K562 (cell line): Measurements from ENCODE around the gene GGT5. TPM values are rescaled to one million over a fixed set of nuclear protein-coding genes. Genes with fewer than 3 reads are reported as not detected.

Experiments
- ATAC-seq: fragments of 200-7000 bp; cut with Tn5 transposase; 3 replicates; pipeline ENCODE4 v1.9.1; 2020; ENCODE audit warnings: moderate library complexity
- BruUV-seq: library from RNA; stranded (reverse); fragments of 400-500 nt; replicated peaks from 2 replicates; lab custom pipeline; 2021; lab: Mats Ljungman, UMichigan
- CTCF ChIA-PET: fragments of 300-600 bp; formaldehyde crosslinking; extraction: SDS; loops from one replicate; lab custom pipeline; 2021; ENCODE audit warnings: low intra/inter-chr PET ratio; lab: Yijun Ruan, JAX
- POLR2A ChIA-PET: fragments of 300-600, 350-650 bp; sonication (Branson Sonifier 250); formaldehyde crosslinking; extraction: SDS; loops from one replicate; lab custom pipeline; 2021; ENCODE audit warnings: antibody characterized with exemption, inconsistent platforms; lab: Yijun Ruan, JAX
- DNase-seq, 4 experiments: peaks; one replicate each; pipeline versions ENCODE4 v3.0.0 to v3.0.0-alpha.2; 2011 to 2018; ENCODE audit warnings: low spot score in 3 of 4, mixed read lengths in 3 of 4; ENCODE audit errors: extremely low read depth in 1 of 4
- FAIRE-seq: peaks from 2 replicates; lab custom pipeline; 2011; peaks lifted over from hg19 to GRCh38; lab: Jason Lieb, UNC
- H2AFZ ChIP-seq: 2 replicates; pipeline ENCODE4 v1.6.0; 2011; ENCODE audit warnings: low read depth, low read length, control low read depth, inconsistent platforms
- H3K27ac ChIP-seq: fragments of 200-600 bp; 3 replicates; pipeline ENCODE4 v1.8.0; 2011; ENCODE audit warnings: low read depth, mild to moderate bottlenecking, control low read depth, inconsistent platforms, low read length, moderate library complexity, mixed read lengths; ENCODE audit errors: extremely low read depth
- H3K27me3 ChIP-seq, 2 experiments: fragments of 300-600 bp in 1 of 2; 2 replicates in 1 of 2; 3 replicates in 1 of 2; pipeline versions ENCODE4 v1.6.0 to v1.8.0; 2011; ENCODE audit warnings: inconsistent platforms in 2 of 2, low read length in 2 of 2, mild to moderate bottlenecking in 1 of 2, mixed read lengths in 1 of 2, moderate library complexity in 1 of 2; ENCODE audit not compliant: control insufficient read depth in 2 of 2, insufficient read depth in 2 of 2
- H3K36me3 ChIP-seq: fragments of 300-600 bp; 3 replicates; pipeline ENCODE4 v1.8.0; 2011; ENCODE audit warnings: mild to moderate bottlenecking, low read length, inconsistent platforms; ENCODE audit not compliant: control insufficient read depth, insufficient read depth
- H3K4me1 ChIP-seq, 2 experiments: fragments of 200-600 bp in 1 of 2; replicated peaks in 1 of 2; 2 replicates in 1 of 2; 3 replicates in 1 of 2; pipeline versions ENCODE4 v1.5.1 to v1.8.0; 2011; ENCODE audit warnings: inconsistent platforms in 2 of 2, low read length in 2 of 2, mild to moderate bottlenecking in 1 of 2, mixed read lengths in 1 of 2, moderate library complexity in 1 of 2; ENCODE audit not compliant: control insufficient read depth in 2 of 2, insufficient read depth in 2 of 2
- H3K4me2 ChIP-seq: 2 replicates; pipeline ENCODE4 v1.6.1; 2011; ENCODE audit warnings: low read length, control low read depth, inconsistent platforms, mixed read lengths; ENCODE audit not compliant: insufficient read depth
- H3K4me3 ChIP-seq: fragments of 200-600 bp; sonication (generic), shearing (Covaris generic); 2 replicates; pipeline ENCODE4 v1.5.1; 2016; ENCODE audit warnings: control low read depth, inconsistent platforms
- H3K79me2 ChIP-seq: fragments of 200-600 bp; 3 replicates; pipeline ENCODE4 v1.8.0; 2011; ENCODE audit warnings: low read length, inconsistent platforms; ENCODE audit not compliant: control insufficient read depth, insufficient read depth
- H3K9ac ChIP-seq, 2 experiments: 2 replicates each; pipeline versions ENCODE4 v1.6.0 to v1.6.1; 2011; ENCODE audit warnings: low read depth in 2 of 2, low read length in 2 of 2, control low read depth in 1 of 2, inconsistent platforms in 1 of 2, mild to moderate bottlenecking in 1 of 2, mixed read lengths in 1 of 2; ENCODE audit not compliant: insufficient read depth in 1 of 2
- H3K9me1 ChIP-seq: one replicate; pipeline ENCODE4 v1.6.0; 2011; ENCODE audit warnings: inconsistent platforms, mild to moderate bottlenecking, low read length, moderate library complexity; ENCODE audit not compliant: control insufficient read depth, insufficient read depth
- H3K9me3 ChIP-seq: replicated peaks from 2 replicates; pipeline ENCODE4 v1.5.1; 2011; ENCODE audit warnings: low read depth, low read length, inconsistent platforms; ENCODE audit not compliant: control insufficient read depth, insufficient read depth
- H4K20me1 ChIP-seq: replicated peaks from 2 replicates; pipeline ENCODE4 v1.6.1; 2011; ENCODE audit warnings: low read length, inconsistent platforms, mixed read lengths; ENCODE audit not compliant: control insufficient read depth, insufficient read depth
- BRD9 ChIP-seq: fragments of 450-650 bp; IDR thresholded peaks from 2 replicates; pipeline ENCODE4 v1.6.1; 2018; ENCODE audit warnings: low read depth; ENCODE audit not compliant: partially characterized antibody
- C11orf30 ChIP-seq: fragments of 450-650 bp; IDR thresholded peaks from 2 replicates; pipeline ENCODE4 v1.6.1; 2016; ENCODE audit warnings: low read depth, mild to moderate bottlenecking
- HDAC6 ChIP-seq: IDR thresholded peaks from 2 replicates; pipeline ENCODE4 v1.6.1; 2012; ENCODE audit warnings: low read depth, mild to moderate bottlenecking, control low read depth, inconsistent platforms, low read length, moderate library complexity
- ZNF316 ChIP-seq: fragments of 450-650 bp; IDR thresholded peaks from 2 replicates; pipeline ENCODE4 v1.6.1; 2016
- in situ Hi-C: fragments of 300-500 bp; cut with MboI; formaldehyde crosslinking; loops from 4 replicates; pipeline ENCODE4 v1.15.0; 2018; ENCODE audit warnings: inconsistent platforms, mixed read lengths
- intact Hi-C: fragments of 100-400 bp; cut with micrococcal nuclease; formaldehyde crosslinking; loops from 2 replicates; pipeline ENCODE4 v1.14.2; 2022
- polyA plus RNA-seq, 8 experiments: library from polyadenylated mRNA; depleted of rRNA in 4 of 8; stranded (reverse) in 5 of 8; unstranded in 3 of 8; fragments of >200 nt; fragmentation: Nextera tagmentation in 2 of 8; fragmentation: Illumina TruSeq in 1 of 8; extraction: Ambion mirVana in 2 of 8; extraction: Trizol in 1 of 8; gene quantifications; 2 replicates each; pipeline versions ENCODE4 v1.2.1 to v1.2.3, GENCODE V29; 2011 to 2014; ENCODE audit warnings: inconsistent platforms in 1 of 8, missing spikeins in 1 of 8
- total RNA-seq, 7 experiments: library from RNA; depleted of rRNA in 6 of 7; stranded (reverse); fragments of >200 nt in 6 of 7; fragmentation: Illumina TruSeq in 2 of 7; extraction: Trizol in 2 of 7; gene quantifications; 2 replicates each; pipeline versions ENCODE4 v1.2.1 to v1.2.3, GENCODE V29; 2011 to 2021; ENCODE audit warnings: low replicate concordance in 1 of 7
- TF ChIP-seq, protein P1 (sequence below): fragments of 250-450 bp; sonication (Bioruptor Pico); IDR thresholded peaks from 2 replicates; pipeline ENCODE4 v1.4.0; 2020

GGT5 gene
- total and polyA plus RNA-seq, 9 of the 15 experiments (the other 6 are each of a cell fraction or from before 2014, with no cell fraction given): 0.07 to 0.69 (median 0.18) TPM; not detected in 4

DNA sequence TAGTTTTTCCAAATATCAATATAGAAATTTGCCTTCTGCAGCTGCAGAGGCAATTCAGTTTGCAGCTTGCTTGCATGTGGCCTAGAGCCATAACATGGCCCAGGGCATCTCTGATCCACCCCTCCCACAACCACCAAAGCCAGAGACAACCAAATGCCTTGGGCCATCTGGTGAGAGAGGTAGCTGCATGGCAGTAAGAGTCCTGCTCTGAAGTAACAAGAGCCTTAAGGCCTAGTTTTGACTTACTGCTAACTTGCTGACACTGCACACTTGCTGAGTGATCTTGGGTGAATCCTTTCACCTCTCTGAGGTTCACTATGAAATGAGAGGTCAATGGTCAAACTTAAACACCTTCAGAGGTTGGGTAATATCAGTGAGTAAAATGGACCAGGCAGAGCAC is 20.9 kb upstream of the GGT5 start:
- DNase-seq (no peak), FAIRE-seq (no peak), ATAC-seq (no peak)
- Histone ChIP-seq H3K4me1 (peaks cover 4 to 13% of the 10 kb centered on the region in 2 experiments; a peak in 3 of 5 replicates), H3K27ac (no peak overlapping the region), H3K9ac (no peak overlapping the region), H3K79me2 (no peaks in the 10 kb centered on the region), H3K4me2 (no peak overlapping the region), H2AFZ (no peak overlapping the region), H4K20me1 (no peaks in the 10 kb centered on the region), H3K9me3 (no peaks in the 10 kb centered on the region), H3K36me3 (no peaks in the 10 kb centered on the region), H3K27me3 (no peaks in the 10 kb centered on the region; a peak in 1 of 5 replicates), H3K4me3 (no peak overlapping the region), H3K9me1 (no peaks in the 10 kb centered on the region)
- ChIA-PET CTCF (no interaction called here), POLR2A (no interaction called here)
- TF ChIP-seq C11orf30: peak; percentile 19; the same call in 1 of the 2 replicates
- no peak for TF ChIP-seq BRD9
- TF ChIP-seq, protein P1, sequence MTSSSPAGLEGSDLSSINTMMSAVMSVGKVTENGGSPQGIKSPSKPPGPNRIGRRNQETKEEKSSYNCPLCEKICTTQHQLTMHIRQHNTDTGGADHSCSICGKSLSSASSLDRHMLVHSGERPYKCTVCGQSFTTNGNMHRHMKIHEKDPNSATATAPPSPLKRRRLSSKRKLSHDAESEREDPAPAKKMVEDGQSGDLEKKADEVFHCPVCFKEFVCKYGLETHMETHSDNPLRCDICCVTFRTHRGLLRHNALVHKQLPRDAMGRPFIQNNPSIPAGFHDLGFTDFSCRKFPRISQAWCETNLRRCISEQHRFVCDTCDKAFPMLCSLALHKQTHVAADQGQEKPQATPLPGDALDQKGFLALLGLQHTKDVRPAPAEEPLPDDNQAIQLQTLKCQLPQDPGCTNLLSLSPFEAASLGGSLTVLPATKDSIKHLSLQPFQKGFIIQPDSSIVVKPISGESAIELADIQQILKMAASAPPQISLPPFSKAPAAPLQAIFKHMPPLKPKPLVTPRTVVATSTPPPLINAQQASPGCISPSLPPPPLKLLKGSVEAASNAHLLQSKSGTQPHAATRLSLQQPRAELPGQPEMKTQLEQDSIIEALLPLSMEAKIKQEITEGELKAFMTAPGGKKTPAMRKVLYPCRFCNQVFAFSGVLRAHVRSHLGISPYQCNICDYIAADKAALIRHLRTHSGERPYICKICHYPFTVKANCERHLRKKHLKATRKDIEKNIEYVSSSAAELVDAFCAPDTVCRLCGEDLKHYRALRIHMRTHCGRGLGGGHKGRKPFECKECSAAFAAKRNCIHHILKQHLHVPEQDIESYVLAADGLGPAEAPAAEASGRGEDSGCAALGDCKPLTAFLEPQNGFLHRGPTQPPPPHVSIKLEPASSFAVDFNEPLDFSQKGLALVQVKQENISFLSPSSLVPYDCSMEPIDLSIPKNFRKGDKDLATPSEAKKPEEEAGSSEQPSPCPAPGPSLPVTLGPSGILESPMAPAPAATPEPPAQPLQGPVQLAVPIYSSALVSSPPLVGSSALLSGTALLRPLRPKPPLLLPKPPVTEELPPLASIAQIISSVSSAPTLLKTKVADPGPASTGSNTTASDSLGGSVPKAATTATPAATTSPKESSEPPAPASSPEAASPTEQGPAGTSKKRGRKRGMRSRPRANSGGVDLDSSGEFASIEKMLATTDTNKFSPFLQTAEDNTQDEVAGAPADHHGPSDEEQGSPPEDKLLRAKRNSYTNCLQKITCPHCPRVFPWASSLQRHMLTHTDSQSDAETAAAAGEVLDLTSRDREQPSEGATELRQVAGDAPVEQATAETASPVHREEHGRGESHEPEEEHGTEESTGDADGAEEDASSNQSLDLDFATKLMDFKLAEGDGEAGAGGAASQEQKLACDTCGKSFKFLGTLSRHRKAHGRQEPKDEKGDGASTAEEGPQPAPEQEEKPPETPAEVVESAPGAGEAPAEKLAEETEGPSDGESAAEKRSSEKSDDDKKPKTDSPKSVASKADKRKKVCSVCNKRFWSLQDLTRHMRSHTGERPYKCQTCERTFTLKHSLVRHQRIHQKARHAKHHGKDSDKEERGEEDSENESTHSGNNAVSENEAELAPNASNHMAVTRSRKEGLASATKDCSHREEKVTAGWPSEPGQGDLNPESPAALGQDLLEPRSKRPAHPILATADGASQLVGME: no peak
- TF ChIP-seq HDAC6: no peak
- peak; percentile 36; the same call in 1 of the 2 replicates for TF ChIP-seq ZNF316
- intact Hi-C loops (no loop called here), in situ Hi-C loops (loop anchor here (25.0 kb wide), 1 partner anchor 1328 kb away; no protein-coding TSS in a partner anchor)
- BruUV-seq: no TSS peak
